A673 (cell line): ENCODE measurements around the gene TF. TPM values are rescaled to one million over a fixed set of nuclear protein-coding genes. Genes with fewer than 3 reads are reported as not detected.

ENCODE experiments used
- BruUV-seq: library from RNA; stranded (reverse); fragments of 400-500 nt; replicated peaks from 2 replicates; lab custom pipeline; 2021; lab: Mats Ljungman, UMichigan
- CTCF ChIA-PET: fragments of 300-600 bp; sonication (Branson Sonifier 250); formaldehyde crosslinking; loops from one replicate; lab custom pipeline; 2022; ENCODE audit warnings: antibody characterized with exemption; lab: Charles Lee
- POLR2A ChIA-PET: fragments of 300-600 bp; sonication (Branson Sonifier 250); formaldehyde crosslinking; loops from one replicate; lab custom pipeline; 2022; ENCODE audit warnings: antibody characterized with exemption; ENCODE audit not compliant: low non-redundant PET; lab: Charles Lee
- DNase-seq: peaks from one replicate; pipeline ENCODE4 v3.0.0-alpha.2; 2015; ENCODE audit warnings: low spot score
- H3K27ac ChIP-seq: fragments of 200-600 bp; sonication (generic); 2 replicates; pipeline ENCODE4 v1.5.1; 2016; ENCODE audit warnings: mixed run types, low read depth, mild to moderate bottlenecking, mixed read lengths, antibody characterized with exemption, low read length; ENCODE audit not compliant: poor library complexity, severe bottlenecking
- H3K27me3 ChIP-seq: fragments of 200-600 bp; sonication (generic); replicated peaks from 2 replicates; pipeline ENCODE4 v1.6.1; 2017; ENCODE audit warnings: mixed run types, low read depth, mild to moderate bottlenecking, mixed read lengths, antibody characterized with exemption, low read length; ENCODE audit not compliant: insufficient read depth, poor library complexity
- H3K36me3 ChIP-seq: fragments of 200-600 bp; sonication (generic); 2 replicates; pipeline ENCODE4 v1.6.1; 2016; ENCODE audit warnings: mixed run types, mild to moderate bottlenecking, mixed read lengths, antibody characterized with exemption, low read length; ENCODE audit not compliant: insufficient read depth, poor library complexity, severe bottlenecking
- H3K4me1 ChIP-seq: fragments of 200-600 bp; sonication (generic); 2 replicates; pipeline ENCODE4 v1.6.1; 2017; ENCODE audit warnings: mixed run types, mild to moderate bottlenecking, mixed read lengths, antibody characterized with exemption, low read length; ENCODE audit not compliant: insufficient read depth, poor library complexity, severe bottlenecking
- H3K4me3 ChIP-seq: fragments of 200-600 bp; sonication (generic); 2 replicates; pipeline ENCODE4 v1.5.1; 2016; ENCODE audit warnings: low read depth, mixed run types, mild to moderate bottlenecking, mixed read lengths, low read length; ENCODE audit not compliant: poor library complexity, severe bottlenecking
- H3K9me3 ChIP-seq: fragments of 200-600 bp; sonication (generic); 2 replicates; pipeline ENCODE4 v1.6.1; 2016; ENCODE audit warnings: mixed run types, low read depth, mild to moderate bottlenecking, mixed read lengths, antibody characterized with exemption, low read length; ENCODE audit not compliant: poor library complexity, severe bottlenecking
- CTCF ChIP-seq: fragments of 300-800, 200-600 bp; sonication (generic); conservative IDR thresholded peaks from 2 replicates; pipeline ENCODE4 v1.5.1; 2017; ENCODE audit warnings: low read depth, mild to moderate bottlenecking, antibody characterized with exemption, low read length, moderate library complexity, mixed read lengths
- EZH2 ChIP-seq: fragments of 200-600 bp; sonication (generic); IDR thresholded peaks from 2 replicates; pipeline ENCODE4 v1.6.1; 2017; ENCODE audit warnings: borderline replicate concordance, low read depth, mild to moderate bottlenecking, mixed read lengths, antibody characterized with exemption, low read length; ENCODE audit not compliant: poor library complexity, severe bottlenecking
- intact Hi-C: fragments of 100-400 bp; cut with micrococcal nuclease; formaldehyde crosslinking; loops from one replicate; pipeline ENCODE4 v1.10.0; 2022; ENCODE audit not compliant: unreplicated experiment
- total RNA-seq: library from RNA; stranded (reverse); gene quantifications from 2 replicates; pipeline ENCODE4 v1.2.3, GENCODE V29; 2021

TF gene
- total RNA-seq, 1 experiment from 2014 or later = 0.11 TPM

GRCh38 chr3:133781570-133781969 lies 35.4 kb downstream of the TF start:
- H3K4me3 ChIP-seq = no peak overlapping the region
- H3K4me1 ChIP-seq = no peaks in the 10 kb centered on the region
- CTCF ChIA-PET = no interaction called here
- BruUV-seq = no TSS peak
- H3K27ac ChIP-seq = no peak overlapping the region
- H3K9me3 ChIP-seq = no peaks in the 10 kb centered on the region
- POLR2A ChIA-PET = interaction anchor here (0.6 kb wide), 1 partner anchor 12 kb away, joined by 3 read pairs; no protein-coding TSS in a partner anchor
- intact Hi-C loops = no loop called here
- TF ChIP-seq EZH2 = no peak
- TF ChIP-seq CTCF = no peak
- no peak for DNase-seq
- H3K27me3 ChIP-seq = peaks cover 38% of the 10 kb centered on the region
- no peaks in the 10 kb centered on the region for H3K36me3 ChIP-seq

GRCh38 chr3:133782454-133782853 lies 36.3 kb downstream of the TF start:
- TF ChIP-seq CTCF (no peak), EZH2 (no peak)
- Histone ChIP-seq H3K9me3 (no peaks in the 10 kb centered on the region), H3K27me3 (peaks cover 33% of the 10 kb centered on the region), H3K4me1 (no peaks in the 10 kb centered on the region), H3K36me3 (no peaks in the 10 kb centered on the region), H3K27ac (no peak overlapping the region), H3K4me3 (no peak overlapping the region)
- intact Hi-C loops = no loop called here
- no TSS peak for BruUV-seq
- DNase-seq = no peak
- CTCF ChIA-PET = no interaction called here
- POLR2A ChIA-PET = no interaction called here

- POLR2A ChIA-PET = no interaction called here
- Histone ChIP-seq H3K27ac (no peak overlapping the region), H3K4me1 (no peaks in the 10 kb centered on the region), H3K9me3 (no peaks in the 10 kb centered on the region), H3K4me3 (no peak overlapping the region), H3K27me3 (peaks cover 28% of the 10 kb centered on the region), H3K36me3 (no peaks in the 10 kb centered on the region)
- no peak for DNase-seq
- CTCF ChIA-PET = no interaction called here
- BruUV-seq = no TSS peak
- TF ChIP-seq EZH2 (no peak), CTCF (no peak)
- intact Hi-C loops = no loop called here
Observed at GRCh38 chr3:133783762-133784161, 37.6 kb downstream of the TF start.
